HL-60 (cell line): ENCODE results near the gene AVPR1B.

Experiments used
- DNase-seq, 2 experiments: peaks; one replicate each; pipeline ENCODE4 v3.0.0-alpha.2; 2010 to 2020; ENCODE audit warnings: low read depth in 1 of 2, low spot score in 1 of 2
- H3K27ac ChIP-seq: fragments of 250-450 bp; sonication (Bioruptor Pico); replicated peaks from 2 replicates; pipeline ENCODE4 v1.5.1; 2020; ENCODE audit warnings: mild to moderate bottlenecking, moderate library complexity
- H3K27me3 ChIP-seq: fragments of 250-450 bp; sonication (Bioruptor Pico); 2 replicates; pipeline ENCODE4 v1.5.1; 2021; ENCODE audit warnings: mild to moderate bottlenecking, moderate library complexity; ENCODE audit not compliant: insufficient read depth, poor library complexity, severe bottlenecking
- H3K4me3 ChIP-seq: replicated peaks from 2 replicates; pipeline ENCODE4 v1.5.1; 2011; ENCODE audit warnings: mild to moderate bottlenecking, control low read depth, low read length; ENCODE audit not compliant: insufficient read depth
- GABPA ChIP-seq: IDR thresholded peaks from 2 replicates; pipeline ENCODE4 v1.6.1; 2012; ENCODE audit warnings: low read depth
- POLR2AphosphoS5 ChIP-seq: IDR thresholded peaks from 2 replicates; pipeline ENCODE4 v1.6.1; 2012; ENCODE audit warnings: low read depth
- SPI1 ChIP-seq: IDR thresholded peaks from 2 replicates; pipeline ENCODE4 v1.6.1; 2012; ENCODE audit warnings: low read depth, mild to moderate bottlenecking, borderline replicate concordance
- TF ChIP-seq, protein P1 (sequence below): IDR thresholded peaks from one replicate; pipeline ENCODE4 v1.5.1; 2011; ENCODE audit warnings: low read length, control low read depth, inconsistent platforms; ENCODE audit not compliant: insufficient read depth
- TF ChIP-seq, protein P2 (sequence below): IDR thresholded peaks from 2 replicates; pipeline ENCODE4 v1.6.1; 2012; ENCODE audit warnings: low read depth; ENCODE audit not compliant: insufficient replicate concordance

Gene AVPR1B

DNA sequence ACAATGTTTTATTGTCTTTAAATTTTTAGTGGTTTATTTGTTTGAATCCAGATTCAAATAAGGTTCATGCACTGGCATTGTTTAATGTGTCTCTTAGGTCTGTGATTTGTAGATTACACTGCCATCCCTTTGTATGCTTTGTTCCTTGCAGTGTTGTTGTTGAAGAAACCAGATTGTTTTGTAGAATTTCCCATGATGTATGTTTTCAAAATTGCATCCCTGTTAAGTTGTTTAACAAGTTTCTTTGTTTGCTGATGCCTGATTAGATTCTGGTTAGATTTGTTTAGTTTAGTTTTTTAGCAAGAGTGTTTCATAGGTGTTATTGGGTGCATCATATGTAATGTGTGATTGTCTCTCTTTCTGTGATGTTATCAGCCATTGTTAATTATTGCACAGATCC lies 5.5 kb upstream of the AVPR1B start:
- Histone ChIP-seq H3K4me3 (no peak overlapping the region), H3K27me3 (peaks cover 7% of the 10 kb centered on the region), H3K27ac (no peak overlapping the region)
- no peak for DNase-seq
- no peak for TF ChIP-seq SPI1
- TF ChIP-seq POLR2AphosphoS5 = no peak
- TF ChIP-seq, protein P1, sequence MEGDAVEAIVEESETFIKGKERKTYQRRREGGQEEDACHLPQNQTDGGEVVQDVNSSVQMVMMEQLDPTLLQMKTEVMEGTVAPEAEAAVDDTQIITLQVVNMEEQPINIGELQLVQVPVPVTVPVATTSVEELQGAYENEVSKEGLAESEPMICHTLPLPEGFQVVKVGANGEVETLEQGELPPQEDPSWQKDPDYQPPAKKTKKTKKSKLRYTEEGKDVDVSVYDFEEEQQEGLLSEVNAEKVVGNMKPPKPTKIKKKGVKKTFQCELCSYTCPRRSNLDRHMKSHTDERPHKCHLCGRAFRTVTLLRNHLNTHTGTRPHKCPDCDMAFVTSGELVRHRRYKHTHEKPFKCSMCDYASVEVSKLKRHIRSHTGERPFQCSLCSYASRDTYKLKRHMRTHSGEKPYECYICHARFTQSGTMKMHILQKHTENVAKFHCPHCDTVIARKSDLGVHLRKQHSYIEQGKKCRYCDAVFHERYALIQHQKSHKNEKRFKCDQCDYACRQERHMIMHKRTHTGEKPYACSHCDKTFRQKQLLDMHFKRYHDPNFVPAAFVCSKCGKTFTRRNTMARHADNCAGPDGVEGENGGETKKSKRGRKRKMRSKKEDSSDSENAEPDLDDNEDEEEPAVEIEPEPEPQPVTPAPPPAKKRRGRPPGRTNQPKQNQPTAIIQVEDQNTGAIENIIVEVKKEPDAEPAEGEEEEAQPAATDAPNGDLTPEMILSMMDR = no peak
- no peak for TF ChIP-seq GABPA
- TF ChIP-seq, protein P2, sequence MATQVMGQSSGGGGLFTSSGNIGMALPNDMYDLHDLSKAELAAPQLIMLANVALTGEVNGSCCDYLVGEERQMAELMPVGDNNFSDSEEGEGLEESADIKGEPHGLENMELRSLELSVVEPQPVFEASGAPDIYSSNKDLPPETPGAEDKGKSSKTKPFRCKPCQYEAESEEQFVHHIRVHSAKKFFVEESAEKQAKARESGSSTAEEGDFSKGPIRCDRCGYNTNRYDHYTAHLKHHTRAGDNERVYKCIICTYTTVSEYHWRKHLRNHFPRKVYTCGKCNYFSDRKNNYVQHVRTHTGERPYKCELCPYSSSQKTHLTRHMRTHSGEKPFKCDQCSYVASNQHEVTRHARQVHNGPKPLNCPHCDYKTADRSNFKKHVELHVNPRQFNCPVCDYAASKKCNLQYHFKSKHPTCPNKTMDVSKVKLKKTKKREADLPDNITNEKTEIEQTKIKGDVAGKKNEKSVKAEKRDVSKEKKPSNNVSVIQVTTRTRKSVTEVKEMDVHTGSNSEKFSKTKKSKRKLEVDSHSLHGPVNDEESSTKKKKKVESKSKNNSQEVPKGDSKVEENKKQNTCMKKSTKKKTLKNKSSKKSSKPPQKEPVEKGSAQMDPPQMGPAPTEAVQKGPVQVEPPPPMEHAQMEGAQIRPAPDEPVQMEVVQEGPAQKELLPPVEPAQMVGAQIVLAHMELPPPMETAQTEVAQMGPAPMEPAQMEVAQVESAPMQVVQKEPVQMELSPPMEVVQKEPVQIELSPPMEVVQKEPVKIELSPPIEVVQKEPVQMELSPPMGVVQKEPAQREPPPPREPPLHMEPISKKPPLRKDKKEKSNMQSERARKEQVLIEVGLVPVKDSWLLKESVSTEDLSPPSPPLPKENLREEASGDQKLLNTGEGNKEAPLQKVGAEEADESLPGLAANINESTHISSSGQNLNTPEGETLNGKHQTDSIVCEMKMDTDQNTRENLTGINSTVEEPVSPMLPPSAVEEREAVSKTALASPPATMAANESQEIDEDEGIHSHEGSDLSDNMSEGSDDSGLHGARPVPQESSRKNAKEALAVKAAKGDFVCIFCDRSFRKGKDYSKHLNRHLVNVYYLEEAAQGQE = no peak

DNA sequence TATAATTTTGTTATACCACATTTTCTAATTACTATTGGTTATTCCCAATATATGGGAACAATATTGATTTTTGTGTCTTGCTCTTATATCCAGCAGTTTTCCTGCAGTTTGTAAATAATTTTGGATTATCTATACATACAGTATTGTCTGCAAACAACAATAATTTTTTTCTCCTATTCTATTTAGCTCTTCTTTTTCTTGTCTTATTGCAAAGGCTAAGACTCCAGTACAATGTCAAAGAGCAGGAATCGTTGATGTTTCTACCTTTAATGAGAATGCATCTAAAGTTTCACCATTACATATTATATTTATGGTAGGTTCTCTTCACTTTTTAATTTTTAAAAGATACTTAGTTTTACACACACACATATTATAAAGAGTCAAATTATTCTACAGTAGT lies 4.1 kb upstream of the AVPR1B start:
- no peak for DNase-seq

DNA sequence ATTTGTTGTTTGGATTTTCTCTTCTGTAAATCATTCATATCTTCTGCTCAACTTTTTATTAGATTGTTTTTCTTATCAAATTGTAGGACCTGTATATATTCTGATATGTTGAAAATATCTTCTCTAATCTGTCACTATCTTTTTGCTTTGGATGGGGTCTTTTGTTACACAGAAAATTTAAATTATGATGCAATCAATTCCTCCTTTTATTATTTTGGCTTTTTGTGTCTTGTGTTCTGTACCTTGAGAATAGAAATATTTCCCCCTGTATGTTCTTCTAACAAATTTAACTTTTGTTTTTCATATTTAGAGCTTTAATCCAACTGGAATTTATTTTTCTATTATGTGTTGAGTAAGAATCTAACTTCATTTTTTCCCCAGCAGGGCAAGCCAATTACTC lies 3.2 kb upstream of the AVPR1B start:
- no peak overlapping the region for H3K4me3 ChIP-seq
- DNase-seq = no peak
- TF ChIP-seq GABPA (no peak), SPI1 (no peak), POLR2AphosphoS5 (no peak)
- TF ChIP-seq, protein P2 = no peak
- TF ChIP-seq, protein P1 = no peak
- peaks cover 19% of the 10 kb centered on the region for H3K27me3 ChIP-seq
- H3K27ac ChIP-seq = no peak overlapping the region

More for the DNA sequence above, 4.1 kb upstream of the AVPR1B start:
- TF ChIP-seq GABPA (no peak), SPI1 (no peak), POLR2AphosphoS5 (no peak)
- TF ChIP-seq, protein P2 = no peak
- TF ChIP-seq, protein P1 = no peak
- Histone ChIP-seq H3K27ac (no peak overlapping the region), H3K27me3 (peaks cover 19% of the 10 kb centered on the region), H3K4me3 (no peak overlapping the region)
